ENCODE data around the gene MTMR12.

The MTMR12 gene

GRCh38 chr5:32201122-32201753, 111.5 kb downstream of the MTMR12 start:
- Histone ChIP-seq H3K79me2 (ENCODE audit: low read length) (no peaks in the 10 kb centered on the region), H4K20me1 (ENCODE audit: insufficient read depth, low read length) (no peaks in the 10 kb centered on the region), H3K9me3 (ENCODE audit: insufficient read depth, low read length) (no peaks in the 10 kb centered on the region), H3K4me3 (ENCODE audit: low read length) (no peak overlapping the region), H3K27ac (ENCODE audit: low read length) (no peak overlapping the region), H3K9ac (ENCODE audit: low read length) (no peak overlapping the region), H3K36me3 (replicated peaks; ENCODE audit: low read depth, low read length) (no peaks in the 10 kb centered on the region), H2AFZ (ENCODE audit: low read depth, low read length) (no peak overlapping the region), H3K27me3 (ENCODE audit: low read depth, low read length) (no peaks in the 10 kb centered on the region), H3K4me1 (ENCODE audit: low read length) (peaks cover 4% of the 10 kb centered on the region), H3K4me2 (ENCODE audit: low read length) (no peak overlapping the region)
- TF ChIP-seq, protein P1, sequence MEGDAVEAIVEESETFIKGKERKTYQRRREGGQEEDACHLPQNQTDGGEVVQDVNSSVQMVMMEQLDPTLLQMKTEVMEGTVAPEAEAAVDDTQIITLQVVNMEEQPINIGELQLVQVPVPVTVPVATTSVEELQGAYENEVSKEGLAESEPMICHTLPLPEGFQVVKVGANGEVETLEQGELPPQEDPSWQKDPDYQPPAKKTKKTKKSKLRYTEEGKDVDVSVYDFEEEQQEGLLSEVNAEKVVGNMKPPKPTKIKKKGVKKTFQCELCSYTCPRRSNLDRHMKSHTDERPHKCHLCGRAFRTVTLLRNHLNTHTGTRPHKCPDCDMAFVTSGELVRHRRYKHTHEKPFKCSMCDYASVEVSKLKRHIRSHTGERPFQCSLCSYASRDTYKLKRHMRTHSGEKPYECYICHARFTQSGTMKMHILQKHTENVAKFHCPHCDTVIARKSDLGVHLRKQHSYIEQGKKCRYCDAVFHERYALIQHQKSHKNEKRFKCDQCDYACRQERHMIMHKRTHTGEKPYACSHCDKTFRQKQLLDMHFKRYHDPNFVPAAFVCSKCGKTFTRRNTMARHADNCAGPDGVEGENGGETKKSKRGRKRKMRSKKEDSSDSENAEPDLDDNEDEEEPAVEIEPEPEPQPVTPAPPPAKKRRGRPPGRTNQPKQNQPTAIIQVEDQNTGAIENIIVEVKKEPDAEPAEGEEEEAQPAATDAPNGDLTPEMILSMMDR (IDR thresholded peaks at IDR 0.05; ENCODE audit: low read depth, low read length): no peak
- no peak for TF ChIP-seq EZH2phosphoT487 (IDR thresholded peaks at IDR 0.05; ENCODE audit: low read depth)

DNA sequence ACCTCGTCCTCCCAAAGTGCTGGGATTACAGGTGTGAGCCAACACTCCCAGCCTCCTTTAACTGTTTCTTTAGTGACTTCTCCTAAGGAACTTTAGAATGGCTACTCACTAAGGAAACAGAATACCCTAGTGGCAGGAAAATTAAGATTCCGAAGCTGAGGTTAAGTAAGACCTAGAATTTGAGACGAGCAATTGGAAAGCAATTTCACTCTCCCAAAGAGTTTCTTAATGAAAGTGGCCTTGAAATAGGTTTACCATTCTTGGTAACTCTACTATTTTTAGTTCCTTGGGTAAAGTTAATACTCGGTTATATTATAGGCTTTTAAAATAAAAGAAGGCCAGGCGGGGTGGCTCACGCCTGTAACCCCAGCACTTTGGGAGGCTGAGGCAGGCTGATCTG, 115.7 kb downstream of the MTMR12 start:
- Histone ChIP-seq H4K20me1 (ENCODE audit: insufficient read depth, low read length) (no peaks in the 10 kb centered on the region), H3K4me3 (ENCODE audit: low read length) (no peak overlapping the region), H3K79me2 (ENCODE audit: low read length) (no peaks in the 10 kb centered on the region), H3K27ac (ENCODE audit: low read length) (no peak overlapping the region), H3K4me1 (ENCODE audit: low read length) (peaks cover 11% of the 10 kb centered on the region), H3K27me3 (ENCODE audit: low read depth, low read length) (no peaks in the 10 kb centered on the region), H3K36me3 (replicated peaks; ENCODE audit: low read depth, low read length) (no peaks in the 10 kb centered on the region), H3K9ac (ENCODE audit: low read length) (no peak overlapping the region), H3K9me3 (ENCODE audit: insufficient read depth, low read length) (no peaks in the 10 kb centered on the region), H3K4me2 (ENCODE audit: low read length) (no peak overlapping the region), H2AFZ (ENCODE audit: low read depth, low read length) (no peak overlapping the region)
- TF ChIP-seq, protein P1 (IDR thresholded peaks at IDR 0.05; ENCODE audit: low read depth, low read length): no peak
- TF ChIP-seq EZH2phosphoT487 (IDR thresholded peaks at IDR 0.05; ENCODE audit: low read depth): no peak

DNA sequence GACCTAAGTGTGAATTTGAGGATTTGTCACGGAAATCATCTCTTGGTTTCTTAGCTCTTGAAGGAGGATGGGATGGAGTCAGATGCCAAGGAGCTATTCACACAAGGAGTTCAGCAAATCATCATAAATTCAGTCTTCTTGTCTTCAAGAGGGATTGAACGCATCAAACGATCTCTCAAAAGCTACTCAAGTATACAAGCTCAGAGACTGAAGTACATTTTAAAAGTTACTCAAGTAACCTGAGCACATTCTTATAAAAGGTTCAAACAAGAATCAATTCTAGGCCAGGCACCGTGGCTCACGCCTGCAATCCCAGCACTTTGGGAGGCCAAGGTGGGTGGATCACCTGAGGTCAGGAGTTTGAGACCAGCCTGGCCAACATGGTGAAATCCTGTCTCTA, 117.5 kb downstream of the MTMR12 start:
- H2AFZ ChIP-seq (ENCODE audit: low read depth, low read length): no peak overlapping the region
- no peaks in the 10 kb centered on the region for H3K79me2 ChIP-seq (ENCODE audit: low read length)
- H4K20me1 ChIP-seq (ENCODE audit: insufficient read depth, low read length): no peaks in the 10 kb centered on the region
- H3K27ac ChIP-seq (ENCODE audit: low read length): no peak overlapping the region
- H3K4me2 ChIP-seq (ENCODE audit: low read length): no peak overlapping the region
- no peaks in the 10 kb centered on the region for H3K27me3 ChIP-seq (ENCODE audit: low read depth, low read length)
- peaks cover 11% of the 10 kb centered on the region for H3K4me1 ChIP-seq (ENCODE audit: low read length)
- H3K9ac ChIP-seq (ENCODE audit: low read length): no peak overlapping the region
- TF ChIP-seq EZH2phosphoT487 (IDR thresholded peaks at IDR 0.05; ENCODE audit: low read depth): no peak
- TF ChIP-seq, protein P1 (IDR thresholded peaks at IDR 0.05; ENCODE audit: low read depth, low read length): no peak
- H3K36me3 ChIP-seq (replicated peaks; ENCODE audit: low read depth, low read length): no peaks in the 10 kb centered on the region
- H3K4me3 ChIP-seq (ENCODE audit: low read length): no peak overlapping the region
- no peaks in the 10 kb centered on the region for H3K9me3 ChIP-seq (ENCODE audit: insufficient read depth, low read length)

GRCh38 chr5:32193591-32193990, 119.1 kb downstream of the MTMR12 start:
- peak overlapping the region; percentile 74 for H3K4me3 ChIP-seq (ENCODE audit: low read length)
- peak overlapping the region; percentile 91 for H3K4me2 ChIP-seq (ENCODE audit: low read length)
- no peak overlapping the region for H3K27ac ChIP-seq (ENCODE audit: low read length)

More at GRCh38 chr5:32193591-32193990, 119.1 kb downstream of the MTMR12 start:
- peak overlapping the region; percentile 58 for H3K9ac ChIP-seq (ENCODE audit: low read length)
- no peaks in the 10 kb centered on the region for H3K36me3 ChIP-seq (replicated peaks; ENCODE audit: low read depth, low read length)
- H3K27me3 ChIP-seq (ENCODE audit: low read depth, low read length): no peaks in the 10 kb centered on the region
- no peaks in the 10 kb centered on the region for H3K79me2 ChIP-seq (ENCODE audit: low read length)
- no peaks in the 10 kb centered on the region for H3K9me3 ChIP-seq (ENCODE audit: insufficient read depth, low read length)
- H4K20me1 ChIP-seq (ENCODE audit: insufficient read depth, low read length): no peaks in the 10 kb centered on the region
- H2AFZ ChIP-seq (ENCODE audit: low read depth, low read length): peak overlapping the region; percentile 84; the same call in 1 of the 2 replicates
- TF ChIP-seq EZH2phosphoT487 (IDR thresholded peaks at IDR 0.05; ENCODE audit: low read depth): no peak
- TF ChIP-seq, protein P1 (IDR thresholded peaks at IDR 0.05; ENCODE audit: low read depth, low read length): no peak
- H3K4me1 ChIP-seq (ENCODE audit: low read length): peaks cover 11% of the 10 kb centered on the region

Measured in OCI-LY3 (cell line).